ENCODE data around the gene ADARB2.
"Not testable (repeated sequence)": the region's sequence is repeated elsewhere in the genome, so short reads cannot be mapped to it uniquely, and the experiment has no call there.

Gene ADARB2

GRCh38 chr10:1434202-1434601 lies 303.1 kb downstream of the ADARB2 start:
- no peak overlapping the region for H3K4me3 Mint-ChIP-seq
- peaks cover 3 to 15% of the 10 kb centered on the region in 2 donors for H3K9me3 Mint-ChIP-seq
- ATAC-seq (replicated peaks) (no peak), DNase-seq (no peak)
- no peak overlapping the region for H3K27ac Mint-ChIP-seq
- peaks cover 18 to 45% of the 10 kb centered on the region in 2 donors for H3K27me3 Mint-ChIP-seq
- no peaks in the 10 kb centered on the region for H3K4me1 Mint-ChIP-seq (ENCODE audit: low read depth in 2 of 2)
- peaks cover 3% of the 10 kb centered on the region for H3K36me3 Mint-ChIP-seq (ENCODE audit: insufficient read depth)

GRCh38 chr10:1432161-1432560 lies 305.2 kb downstream of the ADARB2 start:
- DNase-seq (no peak), ATAC-seq (replicated peaks) (no peak)
- Mint-ChIP-seq H3K36me3 (ENCODE audit: insufficient read depth) (no peaks in the 10 kb centered on the region), H3K27ac (no peak overlapping the region), H3K27me3 (peaks cover 16 to 36% of the 10 kb centered on the region in 2 donors), H3K4me3 (no peak overlapping the region), H3K4me1 (ENCODE audit: low read depth in 2 of 2) (no peaks in the 10 kb centered on the region), H3K9me3 (peaks cover 3 to 15% of the 10 kb centered on the region in 2 donors)

GRCh38 chr10:1431229-1431628 lies 306.1 kb downstream of the ADARB2 start:
- H3K9me3 Mint-ChIP-seq, result peaks cover 3 to 15% of the 10 kb centered on the region in 2 donors
- H3K4me3 Mint-ChIP-seq, result no peak overlapping the region
- ATAC-seq (replicated peaks) (no peak), DNase-seq (no peak)
- H3K27ac Mint-ChIP-seq, result no peak overlapping the region
- H3K27me3 Mint-ChIP-seq, result peaks cover 18 to 43% of the 10 kb centered on the region in 2 donors
- H3K36me3 Mint-ChIP-seq (ENCODE audit: insufficient read depth), result no peaks in the 10 kb centered on the region
- no peaks in the 10 kb centered on the region for H3K4me1 Mint-ChIP-seq (ENCODE audit: low read depth in 2 of 2)

- H3K4me3 Mint-ChIP-seq; H3K9me3 Mint-ChIP-seq; ATAC-seq (replicated peaks); DNase-seq; H3K27ac Mint-ChIP-seq; H3K36me3 Mint-ChIP-seq (ENCODE audit: insufficient read depth); H3K4me1 Mint-ChIP-seq (ENCODE audit: low read depth in 2 of 2): not testable (repeated sequence)
- peaks cover 32 to 49% of the 10 kb centered on the region in 2 donors for H3K27me3 Mint-ChIP-seq
Measured at GRCh38 chr10:1427521-1428186, 309.7 kb downstream of the ADARB2 start.

- H3K9me3 Mint-ChIP-seq, result peaks cover 3 to 8% of the 10 kb centered on the region in 2 donors
- peaks cover 35 to 52% of the 10 kb centered on the region in 2 donors for H3K27me3 Mint-ChIP-seq
- no peak overlapping the region for H3K4me3 Mint-ChIP-seq
- H3K27ac Mint-ChIP-seq, result no peak overlapping the region
- H3K4me1 Mint-ChIP-seq (ENCODE audit: low read depth in 2 of 2), result no peaks in the 10 kb centered on the region
- DNase-seq (no peak), ATAC-seq (replicated peaks) (no peak)
- no peaks in the 10 kb centered on the region for H3K36me3 Mint-ChIP-seq (ENCODE audit: insufficient read depth)
Measured at GRCh38 chr10:1426786-1427185, 310.5 kb downstream of the ADARB2 start.

GRCh38 chr10:1425879-1426278 lies 311.4 kb downstream of the ADARB2 start:
- Mint-ChIP-seq H3K27ac (no peak overlapping the region), H3K36me3 (ENCODE audit: insufficient read depth) (no peaks in the 10 kb centered on the region), H3K4me3 (no peak overlapping the region), H3K9me3 (peaks cover 3 to 8% of the 10 kb centered on the region in 2 donors), H3K27me3 (peaks cover 43 to 62% of the 10 kb centered on the region in 2 donors), H3K4me1 (ENCODE audit: low read depth in 2 of 2) (peaks cover 2% of the 10 kb centered on the region in 2 donors)
- peak; percentile 14 for ATAC-seq (replicated peaks)
- DNase-seq, result no peak

- ATAC-seq (replicated peaks) (no peak), DNase-seq (no peak)
- Mint-ChIP-seq H3K36me3 (ENCODE audit: insufficient read depth) (no peaks in the 10 kb centered on the region), H3K9me3 (no peaks in the 10 kb centered on the region), H3K4me3 (no peak overlapping the region), H3K27ac (no peak overlapping the region), H3K4me1 (ENCODE audit: low read depth in 2 of 2) (peaks cover 4 to 10% of the 10 kb centered on the region in 2 donors), H3K27me3 (peaks cover 47 to 73% of the 10 kb centered on the region in 2 donors)
Measured at GRCh38 chr10:1424648-1425047, 312.7 kb downstream of the ADARB2 start.

- Mint-ChIP-seq H3K27ac (no peak overlapping the region), H3K9me3 (no peaks in the 10 kb centered on the region), H3K36me3 (ENCODE audit: insufficient read depth) (no peaks in the 10 kb centered on the region), H3K27me3 (peaks cover 40 to 73% of the 10 kb centered on the region in 2 donors), H3K4me3 (no peak overlapping the region), H3K4me1 (ENCODE audit: low read depth in 2 of 2) (peaks cover 4 to 10% of the 10 kb centered on the region in 2 donors)
- DNase-seq, result no peak
- no peak for ATAC-seq (replicated peaks)
Measured at GRCh38 chr10:1423676-1424253, 313.6 kb downstream of the ADARB2 start.

GRCh38 chr10:1422275-1422674 lies 315.1 kb downstream of the ADARB2 start:
- Mint-ChIP-seq H3K9me3 (no peaks in the 10 kb centered on the region), H3K4me3 (no peak overlapping the region), H3K36me3 (ENCODE audit: insufficient read depth) (no peaks in the 10 kb centered on the region), H3K27ac (no peak overlapping the region), H3K4me1 (ENCODE audit: low read depth in 2 of 2) (peaks cover 4 to 10% of the 10 kb centered on the region in 2 donors), H3K27me3 (peaks cover 45 to 71% of the 10 kb centered on the region in 2 donors)
- DNase-seq (no peak), ATAC-seq (replicated peaks) (no peak)

GRCh38 chr10:1420661-1421362 lies 316.5 kb downstream of the ADARB2 start:
- H3K4me3 Mint-ChIP-seq, result peak overlapping the region; percentile 57 to 67
- DNase-seq (peak; percentile 31 to 38 (median 33)), ATAC-seq (replicated peaks) (peak; percentile 66)
- H3K27me3 Mint-ChIP-seq, result peaks cover 50 to 64% of the 10 kb centered on the region in 2 donors
- no peaks in the 10 kb centered on the region for H3K36me3 Mint-ChIP-seq (ENCODE audit: insufficient read depth)
- peaks cover 4 to 10% of the 10 kb centered on the region in 2 donors for H3K4me1 Mint-ChIP-seq (ENCODE audit: low read depth in 2 of 2)
- H3K27ac Mint-ChIP-seq, result no peak overlapping the region
- no peaks in the 10 kb centered on the region for H3K9me3 Mint-ChIP-seq

- no peaks in the 10 kb centered on the region for H3K36me3 Mint-ChIP-seq (ENCODE audit: insufficient read depth)
- H3K27me3 Mint-ChIP-seq, result peaks cover 52 to 63% of the 10 kb centered on the region in 2 donors
- peaks cover 4 to 10% of the 10 kb centered on the region in 2 donors for H3K4me1 Mint-ChIP-seq (ENCODE audit: low read depth in 2 of 2)
- DNase-seq (no peak), ATAC-seq (replicated peaks) (no peak)
- no peaks in the 10 kb centered on the region for H3K9me3 Mint-ChIP-seq
- peak overlapping the region; percentile 57 to 67 for H3K4me3 Mint-ChIP-seq
- H3K27ac Mint-ChIP-seq, result no peak overlapping the region
Measured at GRCh38 chr10:1419796-1420610, 317.3 kb downstream of the ADARB2 start.

- no peaks in the 10 kb centered on the region for H3K9me3 Mint-ChIP-seq
- peaks cover 4 to 10% of the 10 kb centered on the region in 2 donors for H3K4me1 Mint-ChIP-seq (ENCODE audit: low read depth in 2 of 2)
- H3K27ac Mint-ChIP-seq, result no peak overlapping the region
- H3K36me3 Mint-ChIP-seq (ENCODE audit: insufficient read depth), result no peaks in the 10 kb centered on the region
- ATAC-seq (replicated peaks), result no peak
- no peak overlapping the region for H3K4me3 Mint-ChIP-seq
- DNase-seq, result no peak
- peaks cover 54 to 57% of the 10 kb centered on the region in 2 donors for H3K27me3 Mint-ChIP-seq
Measured at GRCh38 chr10:1418031-1418550, 319.2 kb downstream of the ADARB2 start.

- no peak overlapping the region for H3K4me3 Mint-ChIP-seq
- DNase-seq, result no peak
- no peak overlapping the region for H3K27ac Mint-ChIP-seq
- no peaks in the 10 kb centered on the region for H3K9me3 Mint-ChIP-seq
- peaks cover 4 to 10% of the 10 kb centered on the region in 2 donors for H3K4me1 Mint-ChIP-seq (ENCODE audit: low read depth in 2 of 2)
- no peak for ATAC-seq (replicated peaks)
- no peaks in the 10 kb centered on the region for H3K36me3 Mint-ChIP-seq (ENCODE audit: insufficient read depth)
- H3K27me3 Mint-ChIP-seq, result peaks cover 55 to 63% of the 10 kb centered on the region in 2 donors
Measured at GRCh38 chr10:1417574-1417973, 319.8 kb downstream of the ADARB2 start.
